NCI-H524 (cell line): ENCODE measurements around the gene TPI1.

Experiments used
- DNase-seq, 2 experiments: peaks; one replicate each; lab custom pipeline; 2025; lab: John Stamatoyannopoulos, UW

TPI1 gene

GRCh38 chr12:6828781-6829535 is 38.4 kb upstream of the TPI1 start:
- peak in 1 of 2 experiments; percentile 59 for DNase-seq

- peak in 1 of 2 experiments; percentile 59 for DNase-seq
Observed at GRCh38 chr12:6829536-6830220, 37.7 kb upstream of the TPI1 start.

- DNase-seq, result no peak
Observed at GRCh38 chr12:6830286-6830890, 36.9 kb upstream of the TPI1 start.

GRCh38 chr12:6830999-6831398 is 36.3 kb upstream of the TPI1 start:
- DNase-seq, result no peak

- no peak for DNase-seq
Observed at GRCh38 chr12:6831450-6831995, 35.8 kb upstream of the TPI1 start.

GRCh38 chr12:6832125-6832524 is 35.2 kb upstream of the TPI1 start:
- DNase-seq, result no peak

GRCh38 chr12:6833189-6833890 is 34.0 kb upstream of the TPI1 start:
- DNase-seq, result no peak

- DNase-seq, result no peak
Observed at GRCh38 chr12:6834254-6834653, 33.1 kb upstream of the TPI1 start.

- DNase-seq, result no peak
Observed at GRCh38 chr12:6834873-6835272, 32.5 kb upstream of the TPI1 start.

GRCh38 chr12:6836851-6837250 is 30.5 kb upstream of the TPI1 start:
- no peak for DNase-seq

GRCh38 chr12:6837370-6838060 is 29.8 kb upstream of the TPI1 start:
- DNase-seq, result no peak

- DNase-seq, result no peak
Observed at GRCh38 chr12:6838854-6839253, 28.5 kb upstream of the TPI1 start.

- DNase-seq, result peak; percentile 96 to 97
Observed at GRCh38 chr12:6839482-6840201, 27.7 kb upstream of the TPI1 start.

GRCh38 chr12:6840330-6840729 is 27.0 kb upstream of the TPI1 start:
- DNase-seq, result peak in 1 of 2 experiments; percentile 94

GRCh38 chr12:6840761-6841515 is 26.4 kb upstream of the TPI1 start, which contains the start of gene GNB3:
Gene GNB3, plus strand, starts transcription at chr12:6840925. Its CDS starts 363 bp downstream, at chr12:6841288.
- DNase-seq, result peak in 1 of 2 experiments; percentile 50

GRCh38 chr12:6842075-6842474 is 25.3 kb upstream of the TPI1 start:
- no peak for DNase-seq

- no peak for DNase-seq
Observed at GRCh38 chr12:6843118-6843902, 24.0 kb upstream of the TPI1 start.

- no peak for DNase-seq
Observed at GRCh38 chr12:6845395-6845794, 21.9 kb upstream of the TPI1 start.

- peak in 1 of 2 experiments; percentile 57 for DNase-seq
Observed at GRCh38 chr12:6846316-6846869, 20.9 kb upstream of the TPI1 start.
